Measurements from ENCODE around the gene RPL35A. TPM values are rescaled to one million over a fixed set of nuclear protein-coding genes. Genes with fewer than 3 reads are reported as not detected.
"Not testable (repeated sequence)": the region's sequence is repeated elsewhere in the genome, so short reads cannot be mapped to it uniquely, and the experiment has no call there.

RPL35A gene
- total RNA-seq, 1 donor from 2014 or later: 728 TPM

- H3K27ac Mint-ChIP-seq (ENCODE audit: unreplicated experiment): no peak overlapping the region
- no peaks in the 10 kb centered on the region for H3K27me3 Mint-ChIP-seq (ENCODE audit: unreplicated experiment)
- DNase-seq: no peak
- no peaks in the 10 kb centered on the region for H3K36me3 Mint-ChIP-seq (ENCODE audit: unreplicated experiment)
- TF ChIP-seq, protein P1, sequence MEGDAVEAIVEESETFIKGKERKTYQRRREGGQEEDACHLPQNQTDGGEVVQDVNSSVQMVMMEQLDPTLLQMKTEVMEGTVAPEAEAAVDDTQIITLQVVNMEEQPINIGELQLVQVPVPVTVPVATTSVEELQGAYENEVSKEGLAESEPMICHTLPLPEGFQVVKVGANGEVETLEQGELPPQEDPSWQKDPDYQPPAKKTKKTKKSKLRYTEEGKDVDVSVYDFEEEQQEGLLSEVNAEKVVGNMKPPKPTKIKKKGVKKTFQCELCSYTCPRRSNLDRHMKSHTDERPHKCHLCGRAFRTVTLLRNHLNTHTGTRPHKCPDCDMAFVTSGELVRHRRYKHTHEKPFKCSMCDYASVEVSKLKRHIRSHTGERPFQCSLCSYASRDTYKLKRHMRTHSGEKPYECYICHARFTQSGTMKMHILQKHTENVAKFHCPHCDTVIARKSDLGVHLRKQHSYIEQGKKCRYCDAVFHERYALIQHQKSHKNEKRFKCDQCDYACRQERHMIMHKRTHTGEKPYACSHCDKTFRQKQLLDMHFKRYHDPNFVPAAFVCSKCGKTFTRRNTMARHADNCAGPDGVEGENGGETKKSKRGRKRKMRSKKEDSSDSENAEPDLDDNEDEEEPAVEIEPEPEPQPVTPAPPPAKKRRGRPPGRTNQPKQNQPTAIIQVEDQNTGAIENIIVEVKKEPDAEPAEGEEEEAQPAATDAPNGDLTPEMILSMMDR (IDR thresholded peaks at IDR 0.05; ENCODE audit: partially characterized antibody, unreplicated experiment): no peak
- H3K4me1 Mint-ChIP-seq (ENCODE audit: low read depth, unreplicated experiment): peaks cover 14% of the 10 kb centered on the region
- peak overlapping the region; percentile 89 for H3K4me3 Mint-ChIP-seq (ENCODE audit: unreplicated experiment)
- peaks cover 9% of the 10 kb centered on the region for H3K9me3 Mint-ChIP-seq (ENCODE audit: unreplicated experiment)
Observed at GRCh38 chr3:197958346-197958745, 8.4 kb downstream of the RPL35A start.

GRCh38 chr3:197958848-197959247 lies 8.9 kb downstream of the RPL35A start:
- H3K9me3 Mint-ChIP-seq (ENCODE audit: unreplicated experiment); H3K27me3 Mint-ChIP-seq (ENCODE audit: unreplicated experiment); H3K4me1 Mint-ChIP-seq (ENCODE audit: low read depth, unreplicated experiment); H3K36me3 Mint-ChIP-seq (ENCODE audit: unreplicated experiment); H3K27ac Mint-ChIP-seq (ENCODE audit: unreplicated experiment); DNase-seq: not testable (repeated sequence)
- peak overlapping the region; percentile 89 for H3K4me3 Mint-ChIP-seq (ENCODE audit: unreplicated experiment)

DNA sequence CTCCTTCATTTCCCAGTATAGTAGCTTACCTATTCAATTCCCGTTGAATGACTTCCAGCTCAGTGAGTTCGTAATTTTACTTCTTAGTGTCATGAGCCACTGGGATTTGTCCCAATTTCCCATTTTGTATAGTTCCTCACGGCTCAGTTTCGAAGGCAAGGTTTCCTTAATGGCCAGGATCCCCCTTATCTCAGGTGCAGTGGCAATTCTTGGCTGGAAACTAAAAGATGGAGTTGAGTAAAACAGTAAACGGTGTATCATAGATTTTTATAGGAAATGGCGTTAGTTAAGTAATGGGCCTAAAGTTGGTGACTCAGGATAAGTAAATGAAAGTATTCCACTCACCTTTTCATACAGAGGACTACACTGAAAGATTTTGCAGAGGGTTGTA lies 9.5 kb downstream of the RPL35A start:
- H3K27me3 Mint-ChIP-seq (ENCODE audit: unreplicated experiment): no peaks in the 10 kb centered on the region
- peak overlapping the region; percentile 89 for H3K4me3 Mint-ChIP-seq (ENCODE audit: unreplicated experiment)
- no peaks in the 10 kb centered on the region for H3K36me3 Mint-ChIP-seq (ENCODE audit: unreplicated experiment)
- peaks cover 7% of the 10 kb centered on the region for H3K4me1 Mint-ChIP-seq (ENCODE audit: low read depth, unreplicated experiment)
- H3K9me3 Mint-ChIP-seq (ENCODE audit: unreplicated experiment): peaks cover 9% of the 10 kb centered on the region
- TF ChIP-seq, protein P1 (IDR thresholded peaks at IDR 0.05; ENCODE audit: partially characterized antibody, unreplicated experiment): no peak
- DNase-seq: no peak
- H3K27ac Mint-ChIP-seq (ENCODE audit: unreplicated experiment): peak overlapping the region; percentile 52

- H3K4me3 Mint-ChIP-seq (ENCODE audit: unreplicated experiment): peak within 1 kb of the TSS; percentile 89
- no peaks in the 10 kb centered on the region for H3K27me3 Mint-ChIP-seq (ENCODE audit: unreplicated experiment)
- DNase-seq: peak; percentile 98
- peaks cover 7% of the 10 kb centered on the region for H3K4me1 Mint-ChIP-seq (ENCODE audit: low read depth, unreplicated experiment)
- H3K36me3 Mint-ChIP-seq (ENCODE audit: unreplicated experiment): no peaks in the 10 kb centered on the region
- H3K27ac Mint-ChIP-seq (ENCODE audit: unreplicated experiment): peak within 1 kb of the TSS; percentile 52
- TF ChIP-seq, protein P1 (IDR thresholded peaks at IDR 0.05; ENCODE audit: partially characterized antibody, unreplicated experiment): no peak
- peaks cover 9% of the 10 kb centered on the region for H3K9me3 Mint-ChIP-seq (ENCODE audit: unreplicated experiment)
Observed at GRCh38 chr3:197959891-197960693, 10.1 kb downstream of the RPL35A start, which contains the start of gene LMLN. LMLN (plus strand) TSS chr3:197960217; CDS start chr3:197960246, 29 bp downstream.

- DNase-seq: no peak
- H3K27me3 Mint-ChIP-seq (ENCODE audit: unreplicated experiment): no peaks in the 10 kb centered on the region
- no peak overlapping the region for H3K27ac Mint-ChIP-seq (ENCODE audit: unreplicated experiment)
- peaks cover 7% of the 10 kb centered on the region for H3K9me3 Mint-ChIP-seq (ENCODE audit: unreplicated experiment)
- TF ChIP-seq, protein P1 (IDR thresholded peaks at IDR 0.05; ENCODE audit: partially characterized antibody, unreplicated experiment): no peak
- H3K4me1 Mint-ChIP-seq (ENCODE audit: low read depth, unreplicated experiment): peaks cover 7% of the 10 kb centered on the region
- peak overlapping the region; percentile 89 for H3K4me3 Mint-ChIP-seq (ENCODE audit: unreplicated experiment)
- no peaks in the 10 kb centered on the region for H3K36me3 Mint-ChIP-seq (ENCODE audit: unreplicated experiment)
Observed at GRCh38 chr3:197960694-197961581, 10.9 kb downstream of the RPL35A start.

Measured in glutamatergic neuron (in vitro differentiated cells).